Measurements from ENCODE around the gene BEGAIN.

BEGAIN gene

GRCh38 chr14:100495917-100496316 is 91.3 kb downstream of the BEGAIN start:
- no peak for DNase-seq (ENCODE audit: low spot score in 2 of 2)
- Mint-ChIP-seq H3K27me3 (no peaks in the 10 kb centered on the region), H3K9me3 (no peaks in the 10 kb centered on the region), H3K27ac (ENCODE audit: low read depth) (no peak overlapping the region), H3K4me3 (no peak overlapping the region), H3K36me3 (ENCODE audit: insufficient read depth) (peaks cover 9% of the 10 kb centered on the region), H3K4me1 (peaks cover 4% of the 10 kb centered on the region)
- ATAC-seq (replicated peaks; ENCODE audit: extremely low read depth, poor library complexity, severe bottlenecking), result no peak

GRCh38 chr14:100494645-100495044 is 92.6 kb downstream of the BEGAIN start:
- no peak overlapping the region for H3K4me3 Mint-ChIP-seq
- no peak for DNase-seq (ENCODE audit: low spot score in 2 of 2)
- peaks cover 4% of the 10 kb centered on the region for H3K4me1 Mint-ChIP-seq
- H3K9me3 Mint-ChIP-seq, result no peaks in the 10 kb centered on the region
- H3K27me3 Mint-ChIP-seq, result no peaks in the 10 kb centered on the region
- no peak overlapping the region for H3K27ac Mint-ChIP-seq (ENCODE audit: low read depth)
- peaks cover 6% of the 10 kb centered on the region for H3K36me3 Mint-ChIP-seq (ENCODE audit: insufficient read depth)
- no peak for ATAC-seq (replicated peaks; ENCODE audit: extremely low read depth, poor library complexity, severe bottlenecking)

GRCh38 chr14:100490252-100490651 is 97.0 kb downstream of the BEGAIN start:
- Mint-ChIP-seq H3K27ac (ENCODE audit: low read depth) (no peak overlapping the region), H3K27me3 (no peaks in the 10 kb centered on the region), H3K4me1 (peaks cover 17% of the 10 kb centered on the region), H3K36me3 (ENCODE audit: insufficient read depth) (peaks cover 2% of the 10 kb centered on the region), H3K9me3 (no peaks in the 10 kb centered on the region), H3K4me3 (no peak overlapping the region)
- ATAC-seq (replicated peaks; ENCODE audit: extremely low read depth, poor library complexity, severe bottlenecking), result no peak
- no peak for DNase-seq (ENCODE audit: low spot score in 2 of 2)

- Mint-ChIP-seq H3K4me1 (peaks cover 17% of the 10 kb centered on the region), H3K36me3 (ENCODE audit: insufficient read depth) (peaks cover 2% of the 10 kb centered on the region), H3K27me3 (no peaks in the 10 kb centered on the region), H3K9me3 (no peaks in the 10 kb centered on the region), H3K4me3 (no peak overlapping the region), H3K27ac (ENCODE audit: low read depth) (no peak overlapping the region)
- DNase-seq (ENCODE audit: low spot score in 2 of 2) (no peak), ATAC-seq (replicated peaks; ENCODE audit: extremely low read depth, poor library complexity, severe bottlenecking) (no peak)
Observed at GRCh38 chr14:100488057-100488456, 99.2 kb downstream of the BEGAIN start.

- Mint-ChIP-seq H3K27ac (ENCODE audit: low read depth) (no peak overlapping the region), H3K4me3 (no peak overlapping the region), H3K9me3 (no peaks in the 10 kb centered on the region), H3K27me3 (no peaks in the 10 kb centered on the region), H3K4me1 (peaks cover 17% of the 10 kb centered on the region), H3K36me3 (ENCODE audit: insufficient read depth) (peaks cover 2% of the 10 kb centered on the region)
- ATAC-seq (replicated peaks; ENCODE audit: extremely low read depth, poor library complexity, severe bottlenecking) (no peak), DNase-seq (ENCODE audit: low spot score in 2 of 2) (no peak)
Observed at GRCh38 chr14:100487304-100487703, 99.9 kb downstream of the BEGAIN start.
